Neural progenitor cell (in vitro differentiated cells): ENCODE data around the gene BMP3. TPM values are rescaled to one million over a fixed set of nuclear protein-coding genes. Genes with fewer than 3 reads are reported as not detected.

ENCODE experiments used
- DNase-seq: peaks from one replicate; pipeline ENCODE4 v3.0.0-alpha.2; 2016; ENCODE audit warnings: low spot score
- H2AFZ ChIP-seq: fragments of 200-600 bp; sonication (generic); replicated peaks from 2 replicates; pipeline ENCODE4 v1.6.1; 2016; ENCODE audit warnings: antibody characterized with exemption
- H3F3A ChIP-seq: fragments of 200-600 bp; sonication (generic); 2 replicates; pipeline ENCODE4 v1.6.1; 2016; ENCODE audit warnings: antibody characterized with exemption, low read depth
- H3K27ac ChIP-seq: fragments of 200-600 bp; sonication (generic); 2 replicates; pipeline ENCODE4 v1.5.1; 2016; ENCODE audit warnings: mild to moderate bottlenecking
- H3K27me3 ChIP-seq: fragments of 200-600 bp; sonication (generic); 2 replicates; pipeline ENCODE4 v1.6.1; 2016; ENCODE audit warnings: mild to moderate bottlenecking, moderate library complexity
- H3K36me3 ChIP-seq: fragments of 200-600 bp; sonication (generic); 2 replicates; pipeline ENCODE4 v1.5.1; 2016
- H3K4me1 ChIP-seq: fragments of 200-600 bp; sonication (generic); 2 replicates; pipeline ENCODE4 v1.6.1; 2016; ENCODE audit warnings: mixed run types
- H3K4me2 ChIP-seq: fragments of 200-600 bp; sonication (generic); 2 replicates; pipeline ENCODE4 v1.6.1; 2016
- H3K4me3 ChIP-seq: fragments of 200-600 bp; sonication (generic); 2 replicates; pipeline ENCODE4 v1.5.1; 2016
- H3K79me2 ChIP-seq: fragments of 200-600 bp; sonication (generic); 2 replicates; pipeline ENCODE4 v1.6.1; 2016; ENCODE audit warnings: low read depth
- H3K9ac ChIP-seq: fragments of 200-600 bp; sonication (generic); 2 replicates; pipeline ENCODE4 v1.6.1; 2016
- H3K9me3 ChIP-seq: fragments of 200-600 bp; sonication (generic); 2 replicates; pipeline ENCODE4 v1.5.1; 2016; ENCODE audit warnings: low read depth
- H4K20me1 ChIP-seq: fragments of 200-600 bp; sonication (generic); 2 replicates; pipeline ENCODE4 v1.6.1; 2016; ENCODE audit warnings: low read depth
- H3K27ac Mint-ChIP-seq: 3 replicates; pipeline ENCODE4 v1.8.0; 2021; ENCODE audit warnings: mixed read lengths
- H3K27me3 Mint-ChIP-seq: 2 replicates; pipeline ENCODE4 v1.8.0; 2022; ENCODE audit warnings: low read depth, mild to moderate bottlenecking, inconsistent platforms, moderate library complexity, mixed read lengths; ENCODE audit not compliant: insufficient read depth
- H3K36me3 Mint-ChIP-seq: 3 replicates; pipeline ENCODE4 v1.8.0; 2021; ENCODE audit warnings: mixed read lengths
- H3K4me1 Mint-ChIP-seq: 3 replicates; pipeline ENCODE4 v1.8.0; 2021; ENCODE audit warnings: mixed read lengths
- H3K4me3 Mint-ChIP-seq: 3 replicates; pipeline ENCODE4 v1.8.0; 2021; ENCODE audit warnings: mild to moderate bottlenecking, moderate library complexity, mixed read lengths
- H3K9me3 Mint-ChIP-seq: 3 replicates; pipeline ENCODE4 v1.8.0; 2020; ENCODE audit warnings: mixed read lengths
- EZH2 ChIP-seq: fragments of 200-600 bp; sonication (generic); IDR thresholded peaks from 2 replicates; pipeline ENCODE4 v1.6.1; 2017; ENCODE audit warnings: antibody characterized with exemption, mild to moderate bottlenecking, moderate library complexity
- EZH2phosphoT487 ChIP-seq: fragments of 200-600 bp; sonication (generic); IDR thresholded peaks from 2 replicates; pipeline ENCODE4 v1.6.1; 2017; ENCODE audit warnings: antibody characterized with exemption
- total RNA-seq: library from RNA; depleted of rRNA; stranded (reverse); fragments of >200 nt; gene quantifications from 2 replicates; pipeline ENCODE4 v1.2.3, GENCODE V29; 2015; ENCODE audit warnings: low replicate concordance
- TF ChIP-seq, protein P1 (sequence below): fragments of 200-600 bp; sonication (generic); IDR thresholded peaks from 2 replicates; pipeline ENCODE4 v1.5.1; 2017; ENCODE audit warnings: antibody characterized with exemption, mild to moderate bottlenecking

The BMP3 gene
- total RNA-seq, 1 donor from 2014 or later, result not detected

DNA sequence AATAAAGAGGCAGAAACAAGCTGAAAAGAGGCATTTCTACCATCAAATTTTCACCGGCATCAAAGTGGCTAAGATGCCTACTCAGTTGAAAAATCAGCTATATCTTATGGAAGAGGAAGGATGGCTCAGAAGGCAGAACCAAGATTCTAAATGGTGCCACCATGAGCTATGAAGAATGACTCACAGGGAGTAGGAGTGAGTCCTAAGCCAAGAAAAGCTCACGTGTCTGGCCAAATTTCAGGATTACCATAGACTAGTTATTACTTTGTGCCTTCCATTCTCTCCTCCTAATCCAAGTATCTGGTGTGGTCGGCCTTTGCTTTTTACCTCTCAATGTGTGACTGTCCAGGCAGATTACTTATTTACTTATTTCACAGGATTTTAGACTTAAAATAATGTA lies 54.8 kb downstream of the BMP3 start:
- Mint-ChIP-seq H3K4me1 (no peaks in the 10 kb centered on the region), H3K9me3 (peaks cover 13% of the 10 kb centered on the region), H3K27me3 (peaks cover under 1% of the 10 kb centered on the region), H3K36me3 (no peaks in the 10 kb centered on the region), H3K4me3 (no peak overlapping the region), H3K27ac (no peak overlapping the region)
- no peaks in the 10 kb centered on the region for H3K79me2 ChIP-seq
- H3K9me3 ChIP-seq, result no peaks in the 10 kb centered on the region
- no peak overlapping the region for H3K27ac ChIP-seq
- TF ChIP-seq EZH2 (no peak), EZH2phosphoT487 (no peak)
- TF ChIP-seq, protein P1, sequence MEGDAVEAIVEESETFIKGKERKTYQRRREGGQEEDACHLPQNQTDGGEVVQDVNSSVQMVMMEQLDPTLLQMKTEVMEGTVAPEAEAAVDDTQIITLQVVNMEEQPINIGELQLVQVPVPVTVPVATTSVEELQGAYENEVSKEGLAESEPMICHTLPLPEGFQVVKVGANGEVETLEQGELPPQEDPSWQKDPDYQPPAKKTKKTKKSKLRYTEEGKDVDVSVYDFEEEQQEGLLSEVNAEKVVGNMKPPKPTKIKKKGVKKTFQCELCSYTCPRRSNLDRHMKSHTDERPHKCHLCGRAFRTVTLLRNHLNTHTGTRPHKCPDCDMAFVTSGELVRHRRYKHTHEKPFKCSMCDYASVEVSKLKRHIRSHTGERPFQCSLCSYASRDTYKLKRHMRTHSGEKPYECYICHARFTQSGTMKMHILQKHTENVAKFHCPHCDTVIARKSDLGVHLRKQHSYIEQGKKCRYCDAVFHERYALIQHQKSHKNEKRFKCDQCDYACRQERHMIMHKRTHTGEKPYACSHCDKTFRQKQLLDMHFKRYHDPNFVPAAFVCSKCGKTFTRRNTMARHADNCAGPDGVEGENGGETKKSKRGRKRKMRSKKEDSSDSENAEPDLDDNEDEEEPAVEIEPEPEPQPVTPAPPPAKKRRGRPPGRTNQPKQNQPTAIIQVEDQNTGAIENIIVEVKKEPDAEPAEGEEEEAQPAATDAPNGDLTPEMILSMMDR, result no peak
- DNase-seq, result no peak
- no peak overlapping the region for H3K4me2 ChIP-seq
- no peaks in the 10 kb centered on the region for H3K27me3 ChIP-seq
- no peaks in the 10 kb centered on the region for H3F3A ChIP-seq
- no peaks in the 10 kb centered on the region for H3K4me1 ChIP-seq
- no peak overlapping the region for H3K9ac ChIP-seq
- H2AFZ ChIP-seq, result no peak overlapping the region
- no peaks in the 10 kb centered on the region for H3K36me3 ChIP-seq
- H4K20me1 ChIP-seq, result no peaks in the 10 kb centered on the region
- H3K4me3 ChIP-seq, result no peak overlapping the region

DNA sequence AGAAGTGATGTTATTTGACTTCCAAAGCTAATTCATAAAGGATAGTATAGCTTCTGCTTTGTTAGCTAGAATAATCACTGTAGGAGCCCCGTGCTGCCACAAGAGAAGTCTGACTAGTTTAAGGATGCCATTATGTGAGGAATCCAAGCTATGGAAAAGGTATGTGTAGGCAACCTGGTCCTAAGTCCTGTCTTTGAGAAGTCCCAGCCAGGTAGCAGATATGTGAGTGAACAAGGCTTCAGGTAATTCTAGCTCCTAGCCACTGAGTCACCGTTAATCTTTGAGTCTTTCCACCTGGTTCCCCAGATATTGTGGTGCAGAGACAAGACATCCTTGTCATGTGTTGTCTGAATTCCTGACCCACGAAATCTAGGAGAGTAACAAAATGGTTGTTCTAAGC lies 55.5 kb downstream of the BMP3 start:
- no peak overlapping the region for H3K27ac Mint-ChIP-seq
- H3K27me3 Mint-ChIP-seq, result no peaks in the 10 kb centered on the region
- no peak overlapping the region for H3K4me3 Mint-ChIP-seq
- H2AFZ ChIP-seq, result no peak overlapping the region
- TF ChIP-seq EZH2phosphoT487 (no peak), EZH2 (no peak)
- TF ChIP-seq, protein P1, result no peak
- no peaks in the 10 kb centered on the region for H3K27me3 ChIP-seq
- H3F3A ChIP-seq, result no peaks in the 10 kb centered on the region
- H3K4me3 ChIP-seq, result no peak overlapping the region
- H3K9me3 ChIP-seq, result no peaks in the 10 kb centered on the region
- H4K20me1 ChIP-seq, result no peaks in the 10 kb centered on the region
- H3K9me3 Mint-ChIP-seq, result peaks cover 6% of the 10 kb centered on the region
- no peaks in the 10 kb centered on the region for H3K36me3 ChIP-seq
- H3K27ac ChIP-seq, result no peak overlapping the region
- H3K79me2 ChIP-seq, result no peaks in the 10 kb centered on the region
- H3K4me2 ChIP-seq, result no peak overlapping the region
- H3K4me1 Mint-ChIP-seq, result no peaks in the 10 kb centered on the region
- no peaks in the 10 kb centered on the region for H3K36me3 Mint-ChIP-seq
- no peak overlapping the region for H3K9ac ChIP-seq
- no peaks in the 10 kb centered on the region for H3K4me1 ChIP-seq
- no peak for DNase-seq

DNA sequence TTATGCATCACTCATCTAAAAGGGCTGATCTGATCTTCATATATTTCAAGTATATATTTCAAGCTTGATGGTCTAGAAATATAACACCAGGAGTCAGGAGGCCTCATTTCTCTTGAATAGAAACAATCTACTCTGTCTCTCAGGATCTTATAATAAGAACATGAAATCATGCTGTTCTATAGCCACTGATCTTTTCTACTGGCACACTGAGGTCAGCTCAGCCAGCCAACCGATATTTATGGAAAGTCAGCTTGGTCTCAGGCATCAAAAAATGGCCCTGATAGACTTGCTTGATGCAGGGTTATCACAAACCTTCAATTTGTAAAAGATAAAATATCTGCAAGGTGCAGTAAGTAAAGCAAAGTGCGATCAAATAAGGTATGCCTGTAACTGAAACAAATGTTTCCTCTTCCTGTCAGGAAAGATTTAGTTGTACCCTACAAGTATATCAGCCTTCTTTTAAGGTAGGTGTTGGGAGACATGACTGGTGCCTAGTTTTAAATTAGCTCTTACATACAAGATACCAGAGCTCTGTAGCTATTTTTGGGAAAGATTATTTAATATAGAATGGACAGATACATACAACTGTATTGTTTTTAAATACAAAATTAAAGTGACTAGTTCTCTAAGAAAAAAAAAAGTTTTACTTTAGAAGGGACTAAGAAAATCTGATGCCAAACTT lies 63.4 kb downstream of the BMP3 start:
- TF ChIP-seq EZH2, result no peak
- no peak for TF ChIP-seq EZH2phosphoT487
- TF ChIP-seq, protein P1, result no peak
- Histone ChIP-seq H3K79me2 (no peaks in the 10 kb centered on the region), H3K9me3 (no peaks in the 10 kb centered on the region), H3K36me3 (peaks cover 3% of the 10 kb centered on the region), H4K20me1 (no peaks in the 10 kb centered on the region), H2AFZ (no peak overlapping the region), H3K9ac (no peak overlapping the region), H3K4me2 (no peak overlapping the region), H3K4me1 (no peaks in the 10 kb centered on the region), H3K4me3 (no peak overlapping the region), H3K27me3 (no peaks in the 10 kb centered on the region), H3K27ac (no peak overlapping the region), H3F3A (no peaks in the 10 kb centered on the region)
- Mint-ChIP-seq H3K4me3 (no peak overlapping the region), H3K27me3 (no peaks in the 10 kb centered on the region), H3K27ac (no peak overlapping the region), H3K9me3 (no peaks in the 10 kb centered on the region), H3K4me1 (peaks cover 8% of the 10 kb centered on the region), H3K36me3 (no peaks in the 10 kb centered on the region)
- no peak for DNase-seq
